ENCODE data around the gene IGFBP7.

Gene IGFBP7

DNA sequence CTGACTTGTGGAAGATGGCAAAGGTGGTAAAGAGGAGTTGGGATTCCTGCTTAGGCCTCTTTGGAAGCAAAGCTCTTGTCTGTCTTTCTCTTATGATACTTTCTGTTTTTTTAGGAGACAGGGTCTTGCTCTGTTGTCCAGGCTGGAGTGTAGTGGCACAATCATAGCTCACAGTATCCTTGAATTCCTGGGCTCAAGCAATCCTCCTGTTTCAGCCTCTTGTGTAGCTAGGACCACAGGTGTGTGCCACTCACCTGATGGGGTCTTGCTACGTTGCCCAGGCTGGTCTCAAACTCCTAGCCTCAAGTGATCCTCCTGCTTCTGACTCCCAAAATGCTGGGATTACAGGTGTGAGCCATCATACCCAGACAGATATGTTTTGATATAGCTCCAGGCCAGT, 19.3 kb upstream of the IGFBP7 start:
- DNase-seq (ENCODE audit: low read depth in 2 of 2), result no peak

DNA sequence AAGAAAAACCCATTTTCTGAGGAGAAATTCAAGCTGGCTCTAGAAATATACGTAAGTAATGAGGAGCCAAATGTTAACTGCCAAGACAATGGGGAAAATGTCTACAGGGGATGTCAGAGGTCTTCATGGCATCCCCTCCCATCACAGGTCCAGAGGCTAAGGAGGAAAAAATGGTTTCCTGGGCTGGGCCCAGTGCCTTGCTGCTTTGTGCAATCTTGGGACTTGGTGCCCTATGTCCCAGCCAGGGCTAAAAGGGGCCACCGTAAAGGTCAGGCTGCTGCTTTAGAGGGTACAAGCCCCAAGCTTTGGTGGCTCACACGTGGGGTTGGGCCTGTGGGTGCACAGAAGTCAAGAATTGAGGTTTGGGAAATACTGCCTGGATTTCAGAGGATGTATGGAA, 17.2 kb upstream of the IGFBP7 start:
- no peak for DNase-seq (ENCODE audit: low read depth in 2 of 2)

DNA sequence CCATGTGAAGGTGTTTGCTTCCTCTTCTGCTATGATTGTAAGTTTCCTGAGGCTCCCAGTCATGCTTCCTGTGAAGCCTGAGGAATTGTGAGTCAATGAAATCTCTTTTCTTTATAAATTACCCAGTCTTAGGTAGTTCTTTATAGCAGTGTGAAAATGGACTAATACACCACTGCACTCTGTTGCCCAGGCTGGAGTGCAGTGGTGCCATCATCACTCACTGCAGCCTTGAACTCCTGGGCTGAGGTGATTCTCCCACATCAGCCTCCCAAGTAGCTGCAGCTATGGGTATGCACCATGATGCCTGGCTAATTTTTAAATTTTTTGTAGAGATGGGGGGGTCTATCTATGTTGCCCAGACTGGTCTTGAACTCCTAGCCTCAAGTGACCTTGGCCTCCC, 15.8 kb upstream of the IGFBP7 start:
- no peak for DNase-seq (ENCODE audit: low read depth in 2 of 2)

DNA sequence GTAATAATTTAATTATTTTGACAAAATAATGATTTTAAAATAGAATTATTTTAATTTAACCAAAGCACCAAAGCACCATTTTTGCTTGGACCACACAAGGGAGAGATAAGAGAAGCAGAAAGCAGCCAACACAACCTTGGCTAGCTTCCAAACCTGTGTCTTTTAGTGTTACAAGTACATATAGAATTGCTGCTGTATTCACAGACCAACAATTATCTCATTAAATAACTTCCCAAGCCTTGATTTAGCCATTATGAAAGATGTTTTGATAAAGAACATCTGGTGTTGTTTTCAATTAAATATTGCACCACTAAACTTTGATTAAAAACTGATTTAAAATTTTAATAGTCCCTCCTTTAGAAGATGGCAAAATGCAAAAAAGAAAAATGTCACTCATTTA, 14.0 kb upstream of the IGFBP7 start:
- no peak for DNase-seq (ENCODE audit: low read depth in 2 of 2)

DNA sequence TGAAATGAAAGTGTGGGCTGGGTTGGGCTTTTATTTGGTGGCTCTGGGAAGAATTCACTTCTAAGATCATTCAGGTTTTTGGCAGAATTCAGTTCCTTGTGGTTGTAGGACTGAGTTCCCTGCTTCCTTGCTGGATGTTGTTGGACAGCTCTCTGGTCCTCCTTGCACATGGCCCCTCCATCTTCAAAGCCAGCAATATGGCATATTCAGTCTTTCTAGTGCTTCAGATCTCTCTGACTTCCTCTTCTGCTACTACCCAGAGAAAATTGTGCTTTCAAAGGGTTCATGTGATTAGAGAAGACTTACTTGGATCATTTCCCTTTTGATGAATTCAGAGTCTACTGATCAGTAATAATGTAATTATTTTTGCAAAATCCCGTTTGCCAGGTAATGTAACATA, 12.8 kb upstream of the IGFBP7 start:
- DNase-seq (ENCODE audit: low read depth in 2 of 2), result no peak

DNA sequence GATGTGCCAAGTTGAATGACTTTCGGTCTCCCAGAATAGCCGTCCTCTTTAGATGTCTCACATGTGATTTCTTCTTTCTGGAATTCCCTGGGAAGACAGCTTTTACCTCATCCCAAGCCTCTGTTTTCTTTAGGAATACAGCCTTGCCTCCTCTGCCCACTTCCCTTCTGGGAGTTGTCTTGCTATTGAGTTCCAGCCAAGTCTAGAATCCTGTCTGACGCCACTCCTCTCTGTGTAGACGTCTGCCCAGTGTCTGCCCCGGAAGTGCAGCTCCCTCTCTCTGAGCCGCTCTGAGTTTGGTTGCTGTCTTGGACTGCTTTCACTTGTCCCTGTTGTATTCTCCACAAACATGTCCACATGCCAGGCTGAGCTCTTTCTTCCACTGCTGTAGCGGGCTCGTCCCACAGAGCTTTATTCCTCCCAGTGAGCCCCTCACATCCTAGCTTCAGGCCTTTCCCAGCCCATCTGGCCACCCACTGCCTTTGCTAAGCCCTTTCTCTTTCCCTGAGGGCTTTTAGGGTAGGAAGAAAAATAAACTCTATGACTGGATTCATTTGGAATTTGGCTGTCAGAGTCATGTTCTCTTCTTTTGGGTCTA, 9.0 kb upstream of the IGFBP7 start:
- DNase-seq (ENCODE audit: low read depth in 2 of 2), result no peak

DNA sequence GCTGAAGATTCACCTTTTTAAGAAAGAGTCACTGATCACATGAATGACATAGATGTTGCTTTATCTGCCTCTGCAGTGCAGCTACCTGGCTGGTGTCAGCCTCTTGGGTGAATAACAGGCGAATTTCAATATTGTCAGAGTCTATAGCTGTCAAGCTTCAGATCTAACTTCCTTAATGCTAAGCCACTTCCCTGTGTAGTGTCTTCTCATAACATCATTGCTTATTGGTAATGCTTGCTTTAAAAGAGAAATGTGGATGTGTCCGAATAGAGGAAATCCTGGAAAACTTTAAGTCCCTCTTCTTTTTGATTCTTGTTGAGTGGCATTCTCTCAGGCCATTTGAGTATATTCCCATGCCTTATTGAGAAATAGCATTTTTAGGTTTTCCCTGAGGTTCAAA, 7.3 kb upstream of the IGFBP7 start:
- DNase-seq (ENCODE audit: low read depth in 2 of 2), result no peak

DNA sequence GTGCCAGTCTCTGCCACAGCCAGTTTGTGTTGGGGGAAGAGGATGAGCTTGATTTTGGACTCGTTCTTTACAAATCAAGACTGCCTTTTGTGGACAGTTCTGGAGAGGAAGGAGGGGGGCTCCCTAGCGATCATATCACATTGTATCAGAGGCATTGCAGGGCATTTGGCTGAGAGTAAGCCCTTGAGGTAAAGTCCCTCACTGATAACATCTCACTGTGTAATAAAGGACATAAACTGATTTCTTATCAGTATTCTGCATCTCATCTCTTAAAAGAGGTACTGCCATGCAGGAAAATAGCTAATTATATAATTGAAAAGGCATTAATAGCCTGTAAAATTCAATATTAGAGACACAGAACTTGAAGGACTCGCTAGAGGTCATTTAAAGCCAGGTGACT, 6.1 kb upstream of the IGFBP7 start:
- no peak for DNase-seq (ENCODE audit: low read depth in 2 of 2)

DNA sequence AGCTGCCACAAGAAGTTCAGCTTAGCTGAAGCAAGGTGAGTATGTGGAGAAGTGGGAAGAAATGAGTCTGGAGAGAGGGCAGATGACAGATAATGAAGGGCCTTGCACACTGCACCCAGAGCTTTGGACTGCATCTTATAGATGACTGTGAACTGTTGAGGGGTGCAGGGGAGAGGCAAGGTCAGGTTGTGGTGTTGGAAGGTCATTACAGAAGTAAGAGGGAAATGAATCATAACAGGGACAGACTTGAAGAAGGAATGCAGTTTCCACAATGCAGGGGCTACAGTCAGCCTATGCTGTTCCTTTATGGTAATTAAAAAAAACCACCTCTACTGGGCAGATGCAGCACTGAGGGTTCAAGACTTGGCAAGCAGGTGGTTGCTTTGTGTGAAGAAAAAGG, 4.8 kb upstream of the IGFBP7 start:
- DNase-seq (ENCODE audit: low read depth in 2 of 2), result no peak

DNA sequence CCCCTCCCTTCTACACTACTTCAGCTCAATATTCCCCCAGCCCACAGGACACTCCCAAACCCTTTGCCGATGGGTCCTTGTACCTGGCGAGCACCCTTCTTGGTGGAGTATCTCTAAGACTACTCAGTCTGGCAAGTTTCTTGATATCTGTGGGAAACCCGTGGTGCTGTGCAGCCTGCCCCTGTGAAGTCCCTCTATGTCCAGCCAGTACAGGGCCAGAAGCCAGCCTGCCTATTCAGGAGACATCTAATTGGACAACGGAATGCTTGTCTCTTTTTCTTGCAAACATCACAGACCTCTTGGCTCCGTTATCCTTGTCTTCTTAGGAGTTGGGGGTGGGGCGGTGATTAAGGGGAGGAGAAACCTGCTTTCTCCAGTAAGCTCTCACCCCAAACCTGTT, 3.7 kb upstream of the IGFBP7 start:
- no peak for DNase-seq (ENCODE audit: low read depth in 2 of 2)

DNA sequence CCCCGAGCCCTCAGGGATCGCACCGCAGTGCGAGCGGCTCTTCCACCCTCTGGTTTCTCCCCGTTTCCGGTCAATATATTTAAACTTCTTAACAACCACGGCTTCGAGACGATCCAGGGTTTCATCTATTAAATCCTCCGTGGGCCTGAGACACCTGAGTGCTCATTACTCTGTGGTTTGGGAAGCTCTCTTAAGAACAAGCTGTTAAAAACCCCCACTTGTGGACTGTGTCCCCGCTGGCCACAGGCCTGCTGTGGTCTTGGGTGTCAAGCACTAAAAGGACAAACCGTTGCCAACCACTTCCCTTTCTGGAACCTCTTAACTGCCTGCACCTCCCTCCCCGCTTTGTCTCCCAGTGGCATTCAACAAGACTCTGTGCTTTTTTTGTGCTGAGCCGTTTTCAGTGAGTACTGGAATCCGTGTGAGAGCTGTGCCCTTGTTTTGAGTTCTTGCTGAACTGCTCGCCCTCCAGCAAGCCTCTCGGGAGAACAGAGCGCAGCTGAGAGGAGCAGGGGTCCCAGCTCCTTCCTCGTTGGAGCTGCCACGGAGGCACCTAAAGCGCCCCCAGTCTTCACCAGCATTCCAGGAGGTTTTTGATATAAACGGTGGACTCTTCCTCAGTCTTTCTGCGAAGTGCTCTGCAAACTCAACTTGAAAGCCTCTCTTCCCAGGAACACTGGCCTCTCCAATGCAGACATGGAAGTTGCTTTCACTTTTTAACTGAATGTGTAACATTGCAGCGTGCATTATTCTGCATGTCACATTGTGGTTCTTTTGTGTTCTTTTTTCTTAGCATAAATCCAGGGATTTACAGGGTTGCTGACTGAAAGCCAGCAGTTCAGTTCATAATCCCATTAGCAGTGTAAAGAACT, 691 bp upstream of the IGFBP7 start:
- DNase-seq (ENCODE audit: low read depth in 2 of 2), result no peak

DNA sequence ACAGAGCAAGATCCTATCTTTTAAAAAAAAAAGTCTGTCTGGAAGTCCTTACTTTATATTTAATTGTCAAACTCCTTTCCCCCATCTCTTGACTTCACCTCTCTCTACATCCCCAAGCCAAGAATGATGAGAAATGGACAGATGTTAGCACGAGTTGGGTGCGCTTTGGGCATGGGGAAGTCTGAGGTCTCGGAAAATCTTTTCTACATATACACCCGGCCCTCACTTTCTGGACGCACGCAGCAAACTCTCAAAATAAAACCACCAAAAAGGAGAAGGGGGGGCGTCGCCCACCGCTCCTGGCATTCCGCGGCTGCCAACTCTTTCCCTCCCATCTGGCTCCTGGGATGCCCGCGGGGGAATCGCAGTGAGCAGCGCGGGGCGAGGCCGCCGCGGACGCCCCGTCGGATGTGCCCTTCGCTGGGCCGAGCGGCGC, 756 bp downstream of the IGFBP7 start:
- DNase-seq (ENCODE audit: low read depth in 2 of 2), result no peak

DNA sequence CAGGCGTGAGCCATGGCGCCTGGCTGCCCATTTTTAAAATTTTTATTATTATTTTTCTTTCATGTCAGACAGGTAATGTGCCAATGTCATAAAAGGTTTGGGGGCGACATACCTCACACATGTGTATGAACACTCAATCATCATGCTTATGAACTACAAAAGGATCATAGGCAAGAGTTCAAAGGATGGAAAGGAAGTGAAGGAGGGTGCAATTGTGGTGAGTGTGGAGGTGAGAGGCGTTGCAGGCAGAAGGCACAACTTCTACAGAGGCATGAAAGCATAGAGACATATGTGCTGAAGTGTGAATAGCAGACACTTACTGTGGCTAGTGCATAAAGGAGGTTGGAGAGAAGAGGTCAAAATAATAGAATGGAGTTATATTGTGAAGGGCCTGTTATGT, 4.0 kb downstream of the IGFBP7 start:
- no peak for DNase-seq (ENCODE audit: low read depth in 2 of 2)

DNA sequence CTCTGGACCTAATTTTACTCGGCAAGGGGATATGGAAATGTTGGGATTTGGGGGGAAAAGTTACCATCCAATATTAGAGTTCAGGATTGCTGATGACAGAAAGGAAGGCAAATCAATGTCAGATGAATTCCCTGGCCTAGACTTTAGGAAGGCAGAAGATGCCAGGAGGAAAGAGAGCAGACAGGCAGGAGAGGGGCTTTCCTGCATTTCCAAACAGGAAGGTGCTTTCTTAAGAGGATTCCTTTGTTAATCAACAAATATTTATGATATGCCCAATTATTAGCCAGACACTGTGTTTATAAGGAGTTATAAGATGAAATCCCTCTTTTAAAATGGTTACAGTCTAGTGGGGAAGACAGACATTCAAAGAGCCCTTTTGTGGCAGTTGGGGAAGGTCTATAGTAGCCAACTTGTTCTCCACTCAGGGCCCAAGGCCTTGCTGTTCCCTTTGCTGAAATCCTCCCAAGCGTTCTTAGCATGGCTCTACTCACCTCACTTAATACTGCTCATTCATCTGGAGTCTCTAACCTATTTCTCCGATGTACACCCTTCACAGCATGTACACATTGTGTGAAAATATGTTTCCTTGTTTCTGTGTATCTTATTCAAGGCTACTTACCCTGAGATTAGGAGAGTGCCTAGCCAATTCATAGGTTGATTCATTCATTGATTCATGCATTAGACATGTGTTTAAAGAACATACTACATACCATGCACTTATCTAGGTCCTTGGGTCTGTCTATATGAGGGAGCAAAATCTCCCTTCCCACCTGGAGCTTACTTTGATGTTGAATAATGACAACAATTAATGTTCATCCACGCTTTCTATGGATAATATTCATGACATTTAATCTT, 5.3 kb downstream of the IGFBP7 start:
- no peak for DNase-seq (ENCODE audit: low read depth in 2 of 2)

DNA sequence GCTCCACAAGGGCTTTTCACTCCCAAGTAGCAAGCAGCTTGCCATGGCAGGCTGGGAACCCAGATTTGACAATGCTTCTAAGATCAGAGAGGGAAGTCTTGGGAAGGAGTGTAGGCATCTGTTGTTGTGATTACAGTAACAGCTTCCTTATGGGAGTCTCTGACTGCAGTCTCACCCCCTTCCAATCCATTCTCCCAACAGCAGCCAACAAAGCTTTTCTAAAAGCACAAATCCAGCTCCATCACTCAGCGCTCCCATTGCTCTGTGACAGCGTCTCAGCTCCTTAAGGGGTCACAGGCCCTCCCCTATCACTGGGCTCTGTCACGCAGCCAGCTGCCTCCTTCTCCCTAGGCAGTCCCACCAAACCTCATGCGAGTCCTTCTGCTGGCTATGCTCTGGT, 7.1 kb downstream of the IGFBP7 start:
- DNase-seq (ENCODE audit: low read depth in 2 of 2), result no peak

DNA sequence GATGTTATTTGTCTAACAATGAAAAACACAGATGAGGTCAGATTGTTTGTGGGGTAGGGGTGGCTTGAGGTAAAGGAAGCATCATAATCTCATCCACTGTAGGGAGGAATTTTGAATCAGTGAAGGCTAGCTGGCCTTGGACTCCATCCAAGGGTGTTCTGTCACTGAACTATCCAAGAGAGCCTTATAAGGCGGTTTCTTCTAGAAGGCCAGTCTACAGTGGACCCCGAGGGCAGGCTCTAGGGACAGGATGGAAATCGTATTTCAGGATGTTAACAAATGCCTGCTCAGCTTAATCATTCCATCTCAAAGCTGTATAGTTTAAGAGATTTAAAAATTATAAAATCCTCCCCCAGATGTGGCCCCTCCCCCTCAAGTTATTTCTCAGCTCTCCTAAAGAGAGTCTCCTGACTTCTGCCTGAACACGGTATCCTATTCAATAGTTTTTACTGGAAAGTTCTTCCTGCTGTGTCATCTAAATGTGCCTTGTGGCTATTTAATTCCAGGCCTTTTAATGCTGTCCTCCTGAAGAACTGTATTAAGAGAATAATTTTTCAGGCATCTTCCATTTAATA, 8.0 kb downstream of the IGFBP7 start:
- DNase-seq (ENCODE audit: low read depth in 2 of 2), result no peak

DNA sequence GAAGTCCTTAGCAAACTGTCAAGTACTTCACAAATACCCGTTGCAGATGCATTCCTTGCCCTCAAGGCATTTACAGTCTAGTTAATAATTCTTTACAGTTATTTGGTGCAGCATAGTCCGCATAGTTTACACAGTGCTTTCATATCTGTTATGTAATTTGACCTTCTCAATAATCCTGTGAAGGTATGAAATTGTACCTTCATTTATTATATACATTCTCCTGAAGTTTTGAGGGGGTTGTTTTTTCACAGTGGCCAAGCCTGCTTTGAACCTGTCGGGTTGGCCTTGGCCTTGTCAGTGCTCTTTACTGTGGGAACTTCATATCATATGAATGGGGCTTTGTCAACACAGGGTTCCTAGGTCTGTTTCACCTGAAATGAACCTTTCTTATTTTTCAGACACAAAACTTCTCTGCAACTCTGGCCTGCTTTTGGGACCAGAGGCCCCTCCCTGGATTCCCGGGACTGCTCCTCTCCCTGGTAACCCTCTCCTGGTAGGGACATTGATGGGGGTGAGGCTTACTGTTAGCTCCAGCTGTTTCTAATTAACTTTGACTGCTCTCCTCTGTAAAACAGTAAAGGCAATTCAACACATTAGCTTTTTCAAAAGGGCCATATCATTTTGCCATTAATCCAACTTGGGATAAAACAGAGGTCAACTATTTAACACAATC, 9.1 kb downstream of the IGFBP7 start:
- no peak for DNase-seq (ENCODE audit: low read depth in 2 of 2)

DNA sequence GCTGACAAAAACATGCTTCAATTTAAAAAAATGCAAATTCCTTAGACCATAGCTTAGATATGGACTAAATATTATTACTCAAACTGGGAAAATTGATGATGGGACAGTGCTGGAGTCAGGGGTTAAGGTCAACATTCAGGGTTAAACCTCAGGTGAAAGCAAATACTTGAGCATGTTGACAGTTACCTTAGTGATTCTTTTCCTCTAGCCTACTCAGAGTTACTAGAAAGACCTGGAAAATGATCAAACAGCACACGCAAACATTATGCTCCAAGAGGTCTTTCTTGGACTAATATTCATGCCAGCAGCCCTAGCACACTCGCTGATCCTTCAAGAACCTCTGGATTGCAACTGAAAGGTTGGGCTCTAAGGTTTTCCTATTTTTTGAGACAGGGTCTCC, 10.8 kb downstream of the IGFBP7 start:
- DNase-seq (ENCODE audit: low read depth in 2 of 2), result no peak

DNA sequence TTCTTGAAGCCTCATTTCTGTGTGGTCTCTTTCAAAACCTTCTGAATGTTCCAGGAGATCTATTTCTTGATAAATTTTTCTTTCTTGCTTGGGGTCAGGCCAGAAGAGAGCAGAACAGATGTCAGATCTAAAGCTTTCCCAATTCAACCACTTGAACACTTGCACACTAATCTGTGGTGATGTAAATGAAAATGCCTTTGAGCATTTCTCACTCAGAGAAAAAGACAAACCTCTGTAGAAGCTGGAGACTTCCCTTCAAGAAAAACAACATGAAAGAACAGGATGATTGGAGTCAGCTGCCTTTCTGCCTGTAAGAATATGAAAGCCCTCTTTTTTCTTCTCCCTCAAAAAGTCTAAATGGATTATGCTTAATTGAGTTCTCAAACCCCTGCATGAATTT, 11.2 kb downstream of the IGFBP7 start:
- DNase-seq (ENCODE audit: low read depth in 2 of 2), result no peak

DNA sequence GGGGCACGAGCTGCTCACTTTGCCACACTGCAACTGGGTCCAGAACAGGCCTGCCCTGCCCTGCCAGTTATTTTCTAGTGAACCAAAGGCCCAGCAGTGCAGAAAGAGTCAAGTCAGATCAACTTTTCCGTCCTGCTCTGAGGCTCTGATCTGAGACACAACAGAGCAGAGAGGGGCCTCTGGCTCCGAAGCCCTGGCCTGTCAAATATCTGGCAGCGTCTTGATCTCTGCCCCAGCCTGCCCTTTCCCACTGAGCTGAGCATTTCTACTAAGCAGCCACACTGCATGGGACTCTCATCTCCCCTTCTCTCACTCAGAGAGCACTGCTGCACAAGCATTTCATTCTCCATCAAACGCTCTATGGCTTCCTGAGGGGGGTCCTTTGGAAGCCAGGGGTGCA, 11.8 kb downstream of the IGFBP7 start:
- DNase-seq (ENCODE audit: low read depth in 2 of 2), result no peak

DNA sequence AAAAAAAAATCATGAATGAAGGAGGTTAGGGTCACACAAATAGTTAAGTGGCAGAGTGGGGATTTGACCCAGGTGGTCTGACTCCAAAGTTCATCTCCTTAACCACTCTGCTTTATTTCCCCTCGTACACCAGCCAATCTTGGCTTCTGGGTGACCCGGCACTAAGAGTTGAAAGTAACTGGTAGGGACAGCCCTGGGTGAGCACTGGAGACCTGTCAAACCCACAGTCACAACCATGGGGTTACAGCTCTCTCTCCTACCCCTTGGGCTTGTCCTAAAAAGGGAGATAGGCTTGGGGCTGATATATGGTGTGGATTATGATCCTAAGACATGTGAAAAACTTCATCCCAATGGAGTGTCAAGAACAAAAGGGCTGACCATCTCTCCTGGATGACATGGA, 12.5 kb downstream of the IGFBP7 start:
- DNase-seq (ENCODE audit: low read depth in 2 of 2), result no peak

DNA sequence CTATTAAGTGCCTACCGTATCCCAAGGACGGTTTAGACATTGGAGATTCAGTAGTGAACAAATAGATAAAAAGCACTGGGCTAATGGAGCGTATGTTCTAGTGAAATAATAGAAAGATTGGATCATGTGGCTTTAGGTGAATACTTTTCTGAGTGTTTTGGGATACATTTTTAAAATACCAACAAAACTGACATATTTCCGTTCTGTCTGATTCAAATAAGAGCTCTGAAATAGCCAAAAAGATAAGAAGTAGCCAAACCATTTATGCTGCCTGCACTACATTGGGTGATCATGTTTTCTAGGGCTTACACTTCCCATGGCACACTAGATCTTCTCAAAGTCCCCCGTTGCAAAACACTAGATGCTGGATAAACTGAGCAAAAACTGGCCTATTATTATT, 14.2 kb downstream of the IGFBP7 start:
- DNase-seq (ENCODE audit: low read depth in 2 of 2), result no peak

Data from stimulated activated CD8-positive, alpha-beta memory T cell treated with anti-CD3 and anti-CD28 coated beads, Interleukin-15, amount 100 ng/mL, for 48 hours (primary cell).